Esophagus squamous epithelium (tissue), 4 donors: ENCODE measurements around the gene UHRF2.
A peak's percentile ranks its signal among the peaks of the same experiment; 100 is the strongest.

ENCODE experiments used
- POLR2A ChIP-seq, 4 donors: fragments of 450-650 bp; IDR thresholded peaks; one replicate each; pipeline ENCODE4 v1.6.1; 2017; ENCODE audit warnings: antibody characterized with exemption in 4 of 4, mild to moderate bottlenecking in 4 of 4, moderate library complexity in 3 of 4
- TF ChIP-seq, protein P1 (sequence below), 6 experiments: fragments of 450-650 bp in 4 of 6; fragments of 200-600 bp in 2 of 6; sonication (generic) in 2 of 6; IDR thresholded peaks; one replicate each; pipeline ENCODE4 v1.5.1; 2016 to 2019; ENCODE audit warnings: antibody characterized with exemption in 6 of 6, mild to moderate bottlenecking in 4 of 6, moderate library complexity in 4 of 6

- TF ChIP-seq, protein P1, sequence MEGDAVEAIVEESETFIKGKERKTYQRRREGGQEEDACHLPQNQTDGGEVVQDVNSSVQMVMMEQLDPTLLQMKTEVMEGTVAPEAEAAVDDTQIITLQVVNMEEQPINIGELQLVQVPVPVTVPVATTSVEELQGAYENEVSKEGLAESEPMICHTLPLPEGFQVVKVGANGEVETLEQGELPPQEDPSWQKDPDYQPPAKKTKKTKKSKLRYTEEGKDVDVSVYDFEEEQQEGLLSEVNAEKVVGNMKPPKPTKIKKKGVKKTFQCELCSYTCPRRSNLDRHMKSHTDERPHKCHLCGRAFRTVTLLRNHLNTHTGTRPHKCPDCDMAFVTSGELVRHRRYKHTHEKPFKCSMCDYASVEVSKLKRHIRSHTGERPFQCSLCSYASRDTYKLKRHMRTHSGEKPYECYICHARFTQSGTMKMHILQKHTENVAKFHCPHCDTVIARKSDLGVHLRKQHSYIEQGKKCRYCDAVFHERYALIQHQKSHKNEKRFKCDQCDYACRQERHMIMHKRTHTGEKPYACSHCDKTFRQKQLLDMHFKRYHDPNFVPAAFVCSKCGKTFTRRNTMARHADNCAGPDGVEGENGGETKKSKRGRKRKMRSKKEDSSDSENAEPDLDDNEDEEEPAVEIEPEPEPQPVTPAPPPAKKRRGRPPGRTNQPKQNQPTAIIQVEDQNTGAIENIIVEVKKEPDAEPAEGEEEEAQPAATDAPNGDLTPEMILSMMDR (IDR thresholded peaks at IDR 0.05): peak in 1 of 6 experiments; percentile 4
- TF ChIP-seq POLR2A (IDR thresholded peaks at IDR 0.05): no peak
Measured at GRCh38 chr9:6413365-6414246, 607 bp downstream of the UHRF2 start.
